Adipose tissue (tissue), 3 donors: ENCODE measurements around the gene CEP19. TPM values are rescaled to one million over a fixed set of nuclear protein-coding genes. Genes with fewer than 3 reads are reported as not detected.

Experiments
- H3K27ac ChIP-seq: one replicate; pipeline ENCODE4 v1.5.1; 2013; ENCODE audit warnings: low read depth, low read length
- WGBS, 3 donors: extraction: QIAGEN DNeasy Blood & Tissue Kit; methylation state at CpG; one replicate each; pipeline ENCODE4 v1.1.7; 2013; 5-methylcytosine and 5-hydroxymethylcytosine counted together
- polyA plus RNA-seq, 3 donors: library from polyadenylated mRNA; stranded (reverse); fragments of 200-250 nt; gene quantifications; one replicate each; pipeline ENCODE4 v1.2.3, GENCODE V29; 2013
- donor health status: healthy with polysubstance abuse.
- donor health status: Bipolar disorder and iron deficiency.
- donor health status: healthy.

Gene CEP19
- polyA plus RNA-seq, 3 donors: 0.58 to 5.3 (median 0.88) TPM

DNA sequence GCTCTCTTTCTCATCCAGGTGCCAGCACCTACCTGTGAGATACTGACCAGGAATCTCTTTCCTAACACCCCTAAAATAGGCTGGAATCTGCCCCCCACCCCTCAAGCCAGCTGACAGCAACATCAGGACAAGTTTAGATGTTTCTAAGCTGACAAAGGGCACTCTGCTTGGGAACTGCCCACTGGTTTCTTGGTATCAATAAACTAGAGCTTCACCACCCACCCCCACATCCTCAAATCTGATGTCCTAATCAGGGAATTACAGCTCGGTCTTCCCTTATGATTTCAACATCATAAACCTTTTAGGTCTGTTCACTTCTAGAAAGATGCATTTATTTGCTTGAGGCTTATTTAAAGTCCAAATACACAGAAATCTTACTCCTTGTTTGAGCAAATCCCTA is 34.7 kb downstream of the CEP19 start:
- WGBS, 3 donors: 30 to 42% (median 39%) methylated on average over 1 of the region's 1 CpG

DNA sequence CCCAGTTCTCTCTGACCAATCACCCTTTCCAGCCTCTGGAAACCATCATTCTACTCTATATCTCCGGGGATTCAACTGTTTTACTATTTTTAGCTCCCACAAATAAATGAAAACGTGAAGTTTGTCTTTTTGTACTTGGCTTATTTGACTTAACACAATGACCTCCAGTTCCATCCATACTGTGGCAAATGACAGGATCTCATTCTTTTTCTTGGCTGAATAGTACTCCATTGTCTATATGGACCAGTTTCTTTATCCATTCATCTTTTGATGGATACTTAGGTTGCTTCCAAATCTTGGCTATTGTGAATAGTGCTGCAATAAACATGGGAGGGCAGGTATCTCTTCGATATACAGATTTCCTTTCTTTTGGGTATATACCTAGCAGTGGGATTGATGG is 38.4 kb downstream of the CEP19 start:
- WGBS, 3 donors: 72 to 89% (median 84%) methylated on average over 3 of the region's 3 CpGs
- H3K27ac ChIP-seq: no peak overlapping the region

More for the DNA sequence above, 34.7 kb downstream of the CEP19 start:
- H3K27ac ChIP-seq: no peak overlapping the region

GRCh38 chr3:196670339-196670738 is 41.7 kb downstream of the CEP19 start:
- no peak overlapping the region for H3K27ac ChIP-seq
- WGBS, 3 donors: 17 to 38% (median 19%) methylated on average over 6 of the region's 6 CpGs

GRCh38 chr3:196667056-196667825 is 44.8 kb downstream of the CEP19 start:
- no peak overlapping the region for H3K27ac ChIP-seq
- 81 to 87% (median 86%) methylated on average over 14 of the region's 14 CpGs for WGBS, 3 donors

DNA sequence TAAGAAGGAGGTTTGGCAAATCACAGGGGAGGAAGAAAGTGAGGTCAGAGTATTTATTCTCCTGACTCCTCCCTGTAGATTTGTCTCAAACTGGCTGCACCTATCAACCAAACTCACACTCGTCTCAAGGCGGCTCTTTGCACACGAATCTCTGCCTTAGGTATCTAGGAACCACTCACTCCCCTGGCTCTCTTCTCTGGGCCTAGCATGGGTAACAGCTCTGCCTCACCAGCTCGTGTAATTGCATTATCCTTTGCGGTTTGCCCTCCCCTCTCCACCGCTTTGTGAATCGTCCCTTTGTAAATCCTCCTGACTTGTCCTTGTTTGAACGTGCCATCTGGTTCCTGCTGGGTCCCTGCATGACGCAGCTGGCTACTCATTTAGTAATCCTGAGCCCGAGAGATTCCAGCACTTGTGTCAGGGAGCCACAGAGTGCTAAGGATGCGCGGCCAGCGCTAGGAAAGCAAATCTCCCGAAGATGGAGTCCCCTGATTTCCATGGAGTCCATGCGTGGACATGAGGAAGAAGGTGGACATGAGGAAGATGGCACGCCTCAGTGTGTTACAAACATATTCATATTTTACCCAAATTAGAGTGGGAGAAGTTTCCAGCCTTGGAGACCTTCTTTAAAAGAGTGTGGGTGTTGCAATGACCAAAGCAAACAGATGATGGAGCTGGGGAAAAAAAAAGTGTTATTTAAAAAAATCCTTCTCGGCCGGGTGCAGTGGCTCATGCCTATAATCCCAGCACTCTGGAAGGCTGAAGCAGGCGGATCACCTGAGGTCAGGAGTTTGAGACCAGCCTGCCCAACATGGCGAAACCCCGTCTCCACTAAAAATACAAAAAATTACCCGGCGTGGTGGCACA is 45.8 kb downstream of the CEP19 start:
- no peak overlapping the region for H3K27ac ChIP-seq
- 44 to 65% (median 55%) methylated on average over 23 of the region's 23 CpGs for WGBS, 3 donors

GRCh38 chr3:196662711-196663571 is 49.1 kb downstream of the CEP19 start:
- 58 to 65% (median 62%) methylated on average over 13 to 15 of the region's 15 CpGs for WGBS, 3 donors
- no peak overlapping the region for H3K27ac ChIP-seq

DNA sequence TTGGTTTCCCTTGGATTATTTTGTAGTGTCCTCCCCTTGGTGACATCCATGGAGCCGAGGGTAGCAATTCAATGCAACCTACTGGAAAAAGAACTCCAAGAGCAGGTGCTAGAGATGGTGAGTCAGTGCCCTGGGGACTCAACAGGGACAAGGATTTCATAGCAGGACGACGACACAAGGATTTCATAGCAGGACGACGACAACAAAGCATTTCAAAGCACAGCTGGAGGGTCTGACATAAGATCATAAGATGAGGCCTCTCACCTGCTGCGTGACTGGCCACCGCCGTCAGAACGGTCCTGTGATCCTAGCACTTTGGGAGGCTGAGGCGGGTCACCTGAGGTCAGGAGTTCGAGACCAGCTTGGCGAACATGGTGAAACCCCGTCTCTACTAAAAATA is 50.0 kb downstream of the CEP19 start:
- WGBS, 3 donors: 76 to 90% (median 85%) methylated on average over 13 of the region's 13 CpGs
- no peak overlapping the region for H3K27ac ChIP-seq

DNA sequence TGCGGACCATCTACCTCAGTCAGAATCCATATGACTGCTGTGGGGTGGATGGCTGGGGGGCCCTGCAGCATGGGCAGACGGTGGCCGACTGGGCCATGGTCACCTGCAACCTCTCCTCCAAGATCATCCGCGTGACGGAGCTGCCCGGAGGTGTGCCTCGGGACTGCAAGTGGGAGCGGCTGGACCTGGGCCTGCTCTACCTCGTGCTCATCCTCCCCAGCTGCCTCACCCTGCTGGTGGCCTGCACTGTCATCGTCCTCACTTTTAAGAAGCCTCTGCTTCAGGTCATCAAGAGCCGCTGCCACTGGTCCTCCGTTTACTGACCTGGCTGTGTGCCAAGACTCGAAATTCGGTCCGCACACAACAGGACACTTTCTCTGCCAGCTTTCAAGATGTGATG is 50.6 kb downstream of the CEP19 start:
- no peak overlapping the region for H3K27ac ChIP-seq
- WGBS, 3 donors: 77 to 85% (median 83%) methylated on average over 16 of the region's 16 CpGs

DNA sequence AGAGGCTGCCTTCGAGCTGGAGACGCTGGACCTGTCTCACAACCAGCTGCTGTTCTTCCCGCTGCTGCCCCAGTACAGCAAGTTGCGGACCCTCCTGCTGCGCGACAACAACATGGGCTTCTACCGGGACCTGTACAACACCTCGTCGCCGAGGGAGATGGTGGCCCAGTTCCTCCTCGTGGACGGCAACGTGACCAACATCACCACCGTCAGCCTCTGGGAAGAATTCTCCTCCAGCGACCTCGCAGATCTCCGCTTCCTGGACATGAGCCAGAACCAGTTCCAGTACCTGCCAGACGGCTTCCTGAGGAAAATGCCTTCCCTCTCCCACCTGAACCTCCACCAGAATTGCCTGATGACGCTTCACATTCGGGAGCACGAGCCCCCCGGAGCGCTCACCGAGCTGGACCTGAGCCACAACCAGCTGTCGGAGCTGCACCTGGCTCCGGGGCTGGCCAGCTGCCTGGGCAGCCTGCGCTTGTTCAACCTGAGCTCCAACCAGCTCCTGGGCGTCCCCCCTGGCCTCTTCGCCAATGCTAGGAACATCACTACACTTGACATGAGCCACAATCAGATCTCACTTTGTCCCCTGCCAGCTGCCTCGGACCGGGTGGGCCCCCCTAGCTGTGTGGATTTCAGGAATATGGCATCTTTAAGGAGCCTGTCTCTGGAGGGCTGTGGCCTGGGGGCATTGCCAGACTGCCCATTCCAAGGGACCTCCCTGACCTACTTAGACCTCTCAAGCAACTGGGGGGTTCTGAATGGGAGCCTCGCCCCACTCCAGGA is 51.5 kb downstream of the CEP19 start:
- no peak overlapping the region for H3K27ac ChIP-seq
- 28 to 79% (median 78%) methylated on average over 32 of the region's 32 CpGs for WGBS, 3 donors

DNA sequence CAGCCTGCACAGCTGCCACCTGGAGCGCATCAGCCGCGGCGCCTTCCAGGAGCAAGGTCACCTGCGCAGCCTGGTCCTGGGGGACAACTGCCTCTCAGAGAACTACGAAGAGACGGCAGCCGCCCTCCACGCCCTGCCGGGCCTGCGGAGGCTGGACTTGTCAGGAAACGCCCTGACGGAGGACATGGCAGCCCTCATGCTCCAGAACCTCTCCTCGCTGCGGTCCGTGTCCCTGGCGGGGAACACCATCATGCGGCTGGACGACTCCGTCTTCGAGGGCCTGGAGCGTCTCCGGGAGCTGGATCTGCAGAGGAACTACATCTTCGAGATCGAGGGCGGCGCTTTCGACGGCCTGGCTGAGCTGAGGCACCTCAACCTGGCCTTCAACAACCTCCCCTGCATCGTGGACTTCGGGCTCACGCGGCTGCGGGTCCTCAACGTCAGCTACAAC is 52.1 kb downstream of the CEP19 start:
- H3K27ac ChIP-seq: no peak overlapping the region
- WGBS, 3 donors: 92 to 97% (median 95%) methylated on average over 31 to 35 of the region's 35 CpGs

Other genes starting within 250 kb of the CEP19 start
- gene RNF168, start 208.5 kb downstream of the CEP19 start, polyA plus RNA-seq: 1 to 10 TPM; 3.2 to 9.6 (median 7.2) TPM
- gene SMCO1, start 196.9 kb downstream of the CEP19 start, polyA plus RNA-seq: not detected
- 1 to 10 TPM; 3.5 to 9.8 (median 8.5) TPM for gene WDR53, start 143.7 kb downstream of the CEP19 start, polyA plus RNA-seq
- 1 to 10 TPM; 2.4 to 4.4 (median 3.7) TPM for gene FBXO45, start 143.6 kb downstream of the CEP19 start, polyA plus RNA-seq
- gene NRROS, start 72.6 kb downstream of the CEP19 start, polyA plus RNA-seq: 1 to 10 TPM; 1.1 to 5.1 (median 3.4) TPM
- 10 to 100 TPM in 2 of 3 donors, 1 to 10 TPM in 1; 7.2 to 11.1 (median 10.1) TPM for gene PIGX, start 127 bp upstream of the CEP19 start, polyA plus RNA-seq
- 10 to 100 TPM; 10.2 to 29.2 (median 28.2) TPM for gene PAK2, start 27.6 kb upstream of the CEP19 start, polyA plus RNA-seq
- gene SENP5, start 155.7 kb upstream of the CEP19 start, polyA plus RNA-seq: 1 to 10 TPM; 3.7 to 8.2 (median 7.4) TPM
- gene NCBP2, start 230.3 kb upstream of the CEP19 start, polyA plus RNA-seq: 10 to 100 TPM; 20.1 to 74.8 (median 49.0) TPM